K562 (cell line): ENCODE results near the gene MIDN. TPM values are rescaled to one million over a fixed set of nuclear protein-coding genes. Genes with fewer than 3 reads are reported as not detected.
A peak's percentile ranks its signal among the peaks of the same experiment; 100 is the strongest.

Experiments
- ATAC-seq: fragments of 200-7000 bp; cut with Tn5 transposase; 3 replicates; pipeline ENCODE4 v1.9.1; 2020; ENCODE audit warnings: moderate library complexity
- BruUV-seq: library from RNA; stranded (reverse); fragments of 400-500 nt; replicated peaks from 2 replicates; lab custom pipeline; 2021; lab: Mats Ljungman, UMichigan
- CTCF ChIA-PET: fragments of 300-600 bp; formaldehyde crosslinking; extraction: SDS; loops from one replicate; lab custom pipeline; 2021; ENCODE audit warnings: low intra/inter-chr PET ratio; lab: Yijun Ruan, JAX
- POLR2A ChIA-PET: fragments of 300-600, 350-650 bp; sonication (Branson Sonifier 250); formaldehyde crosslinking; extraction: SDS; loops from one replicate; lab custom pipeline; 2021; ENCODE audit warnings: antibody characterized with exemption, inconsistent platforms; lab: Yijun Ruan, JAX
- DNase-seq, 4 experiments: peaks; one replicate each; pipeline versions ENCODE4 v3.0.0 to v3.0.0-alpha.2; 2011 to 2018; ENCODE audit warnings: low spot score in 3 of 4, mixed read lengths in 3 of 4; ENCODE audit errors: extremely low read depth in 1 of 4
- FAIRE-seq: peaks from 2 replicates; lab custom pipeline; 2011; peaks lifted over from hg19 to GRCh38; lab: Jason Lieb, UNC
- H2AFZ ChIP-seq: 2 replicates; pipeline ENCODE4 v1.6.0; 2011; ENCODE audit warnings: low read depth, low read length, control low read depth, inconsistent platforms
- H3K27ac ChIP-seq: fragments of 200-600 bp; 3 replicates; pipeline ENCODE4 v1.8.0; 2011; ENCODE audit warnings: low read depth, mild to moderate bottlenecking, control low read depth, inconsistent platforms, low read length, moderate library complexity, mixed read lengths; ENCODE audit errors: extremely low read depth
- H3K27me3 ChIP-seq, 2 experiments: fragments of 300-600 bp in 1 of 2; 2 replicates in 1 of 2; 3 replicates in 1 of 2; pipeline versions ENCODE4 v1.6.0 to v1.8.0; 2011; ENCODE audit warnings: inconsistent platforms in 2 of 2, low read length in 2 of 2, mild to moderate bottlenecking in 1 of 2, mixed read lengths in 1 of 2, moderate library complexity in 1 of 2; ENCODE audit not compliant: control insufficient read depth in 2 of 2, insufficient read depth in 2 of 2
- H3K36me3 ChIP-seq: fragments of 300-600 bp; 3 replicates; pipeline ENCODE4 v1.8.0; 2011; ENCODE audit warnings: mild to moderate bottlenecking, low read length, inconsistent platforms; ENCODE audit not compliant: control insufficient read depth, insufficient read depth
- H3K4me1 ChIP-seq, 2 experiments: fragments of 200-600 bp in 1 of 2; replicated peaks in 1 of 2; 2 replicates in 1 of 2; 3 replicates in 1 of 2; pipeline versions ENCODE4 v1.5.1 to v1.8.0; 2011; ENCODE audit warnings: inconsistent platforms in 2 of 2, low read length in 2 of 2, mild to moderate bottlenecking in 1 of 2, mixed read lengths in 1 of 2, moderate library complexity in 1 of 2; ENCODE audit not compliant: control insufficient read depth in 2 of 2, insufficient read depth in 2 of 2
- H3K4me2 ChIP-seq: 2 replicates; pipeline ENCODE4 v1.6.1; 2011; ENCODE audit warnings: low read length, control low read depth, inconsistent platforms, mixed read lengths; ENCODE audit not compliant: insufficient read depth
- H3K4me3 ChIP-seq: fragments of 200-600 bp; sonication (generic), shearing (Covaris generic); 2 replicates; pipeline ENCODE4 v1.5.1; 2016; ENCODE audit warnings: control low read depth, inconsistent platforms
- H3K79me2 ChIP-seq: fragments of 200-600 bp; 3 replicates; pipeline ENCODE4 v1.8.0; 2011; ENCODE audit warnings: low read length, inconsistent platforms; ENCODE audit not compliant: control insufficient read depth, insufficient read depth
- H3K9ac ChIP-seq, 2 experiments: 2 replicates each; pipeline versions ENCODE4 v1.6.0 to v1.6.1; 2011; ENCODE audit warnings: low read depth in 2 of 2, low read length in 2 of 2, control low read depth in 1 of 2, inconsistent platforms in 1 of 2, mild to moderate bottlenecking in 1 of 2, mixed read lengths in 1 of 2; ENCODE audit not compliant: insufficient read depth in 1 of 2
- H3K9me1 ChIP-seq: one replicate; pipeline ENCODE4 v1.6.0; 2011; ENCODE audit warnings: inconsistent platforms, mild to moderate bottlenecking, low read length, moderate library complexity; ENCODE audit not compliant: control insufficient read depth, insufficient read depth
- H3K9me3 ChIP-seq: replicated peaks from 2 replicates; pipeline ENCODE4 v1.5.1; 2011; ENCODE audit warnings: low read depth, low read length, inconsistent platforms; ENCODE audit not compliant: control insufficient read depth, insufficient read depth
- H4K20me1 ChIP-seq: replicated peaks from 2 replicates; pipeline ENCODE4 v1.6.1; 2011; ENCODE audit warnings: low read length, inconsistent platforms, mixed read lengths; ENCODE audit not compliant: control insufficient read depth, insufficient read depth
- NFRKB ChIP-seq: fragments of 450-650 bp; IDR thresholded peaks from 2 replicates; pipeline ENCODE4 v1.6.1; 2016; ENCODE audit warnings: low read depth
- POLR2G ChIP-seq: fragments of 200-400 bp; formaldehyde crosslinking; IDR thresholded peaks from 2 replicates; pipeline ENCODE4 v1.6.1; 2017; ENCODE audit warnings: low read depth, mild to moderate bottlenecking, antibody characterized with exemption, low read length, moderate library complexity
- RBFOX2 ChIP-seq: fragments of 200-400 bp; formaldehyde crosslinking; IDR thresholded peaks from 2 replicates; pipeline ENCODE4 v1.6.1; 2017; ENCODE audit warnings: low read depth, mild to moderate bottlenecking, low read length, moderate library complexity
- RUNX1 ChIP-seq: sonication (generic); IDR thresholded peaks from 2 replicates; pipeline ENCODE4 v1.6.1; 2016; ENCODE audit warnings: antibody characterized with exemption, low read depth
- SP1 ChIP-seq: sonication (generic); formaldehyde crosslinking; IDR thresholded peaks from 2 replicates; pipeline ENCODE4 v1.8.1; 2022; ENCODE audit warnings: mild to moderate bottlenecking, missing genetic modification reagents
- WGBS: fragments of 100-300 bp; shearing (Covaris generic); methylation state at CpG from one replicate; pipeline ENCODE4 v1.1.6; 2016; ENCODE audit warnings: low coverage, mixed read lengths; ENCODE audit not compliant: insufficient coverage; ENCODE audit errors: missing lambda C conversion rate; 5-methylcytosine and 5-hydroxymethylcytosine counted together
- in situ Hi-C: fragments of 300-500 bp; cut with MboI; formaldehyde crosslinking; loops from 4 replicates; pipeline ENCODE4 v1.15.0; 2018; ENCODE audit warnings: inconsistent platforms, mixed read lengths
- intact Hi-C: fragments of 100-400 bp; cut with micrococcal nuclease; formaldehyde crosslinking; loops from 2 replicates; pipeline ENCODE4 v1.14.2; 2022
- polyA plus RNA-seq, 8 experiments: library from polyadenylated mRNA; depleted of rRNA in 4 of 8; stranded (reverse) in 5 of 8; unstranded in 3 of 8; fragments of >200 nt; fragmentation: Nextera tagmentation in 2 of 8; fragmentation: Illumina TruSeq in 1 of 8; extraction: Ambion mirVana in 2 of 8; extraction: Trizol in 1 of 8; gene quantifications; 2 replicates each; pipeline versions ENCODE4 v1.2.1 to v1.2.3, GENCODE V29; 2011 to 2014; ENCODE audit warnings: inconsistent platforms in 1 of 8, missing spikeins in 1 of 8
- total RNA-seq, 7 experiments: library from RNA; depleted of rRNA in 6 of 7; stranded (reverse); fragments of >200 nt in 6 of 7; fragmentation: Illumina TruSeq in 2 of 7; extraction: Trizol in 2 of 7; gene quantifications; 2 replicates each; pipeline versions ENCODE4 v1.2.1 to v1.2.3, GENCODE V29; 2011 to 2021; ENCODE audit warnings: low replicate concordance in 1 of 7
- TF ChIP-seq, protein P1 (sequence below), 3 experiments: IDR thresholded peaks in 2 of 3; conservative IDR thresholded peaks in 1 of 3; 2 replicates each; pipeline ENCODE4 v1.5.1; 2011 to 2012; ENCODE audit warnings: low read length in 3 of 3, mild to moderate bottlenecking in 3 of 3, control low read depth in 2 of 3, improper control_type of control experiment in 1 of 3, inconsistent platforms in 1 of 3, low read depth in 1 of 3, mixed read lengths in 1 of 3, moderate library complexity in 1 of 3; ENCODE audit not compliant: insufficient read depth in 2 of 3

MIDN gene
- total and polyA plus RNA-seq, 9 of the 15 experiments (the other 6 are each of a cell fraction or from before 2014, with no cell fraction given), result 0.17 to 120 (median 10.1) TPM

DNA sequence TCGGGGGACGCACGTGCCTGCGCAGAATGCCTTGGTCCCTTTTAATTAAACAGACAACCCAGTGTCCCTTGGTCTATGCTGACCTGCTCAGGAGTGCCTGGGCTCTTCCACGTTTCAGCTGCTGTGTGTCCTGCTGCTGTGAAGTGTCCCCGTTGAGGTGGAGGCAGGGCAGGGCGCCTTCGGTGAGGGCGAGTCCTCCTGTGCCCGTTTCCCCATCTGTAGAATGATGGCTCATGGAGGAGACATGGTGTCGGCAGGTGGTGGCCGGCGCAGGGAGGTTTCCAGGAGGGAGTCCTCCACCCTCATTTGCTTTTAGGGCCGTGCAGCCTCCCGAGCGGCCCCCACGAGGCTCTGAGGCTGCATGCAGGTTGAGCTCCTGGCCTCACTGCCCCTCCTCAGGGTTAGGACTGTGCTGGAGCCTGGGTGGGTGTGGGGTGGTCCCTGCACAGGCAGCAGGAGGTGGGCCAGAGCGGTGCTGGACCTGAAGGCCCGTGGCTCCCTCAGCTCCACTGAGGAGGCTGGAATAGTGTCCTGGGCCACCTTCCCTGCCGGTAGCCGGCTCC is 34.0 kb upstream of the MIDN start:
- H3K9me1 ChIP-seq, result peaks cover 22% of the 10 kb centered on the region
- no peaks in the 10 kb centered on the region for H3K27me3 ChIP-seq
- no peak overlapping the region; the same call in 2 of the 3 replicates for H3K27ac ChIP-seq
- CTCF ChIA-PET, result interaction anchor here (0.5 kb wide), 1 partner anchor 101 kb away, joined by 3 read pairs; no protein-coding TSS in a partner anchor
- intact Hi-C loops (no loop called here), in situ Hi-C loops (no loop called here)
- no peak for ATAC-seq
- BruUV-seq, result no TSS peak
- peaks cover 69% of the 10 kb centered on the region for H4K20me1 ChIP-seq
- no peak for DNase-seq
- peaks cover 75% of the 10 kb centered on the region; the same call in 2 of the 3 replicates for H3K36me3 ChIP-seq
- TF ChIP-seq, protein P1, sequence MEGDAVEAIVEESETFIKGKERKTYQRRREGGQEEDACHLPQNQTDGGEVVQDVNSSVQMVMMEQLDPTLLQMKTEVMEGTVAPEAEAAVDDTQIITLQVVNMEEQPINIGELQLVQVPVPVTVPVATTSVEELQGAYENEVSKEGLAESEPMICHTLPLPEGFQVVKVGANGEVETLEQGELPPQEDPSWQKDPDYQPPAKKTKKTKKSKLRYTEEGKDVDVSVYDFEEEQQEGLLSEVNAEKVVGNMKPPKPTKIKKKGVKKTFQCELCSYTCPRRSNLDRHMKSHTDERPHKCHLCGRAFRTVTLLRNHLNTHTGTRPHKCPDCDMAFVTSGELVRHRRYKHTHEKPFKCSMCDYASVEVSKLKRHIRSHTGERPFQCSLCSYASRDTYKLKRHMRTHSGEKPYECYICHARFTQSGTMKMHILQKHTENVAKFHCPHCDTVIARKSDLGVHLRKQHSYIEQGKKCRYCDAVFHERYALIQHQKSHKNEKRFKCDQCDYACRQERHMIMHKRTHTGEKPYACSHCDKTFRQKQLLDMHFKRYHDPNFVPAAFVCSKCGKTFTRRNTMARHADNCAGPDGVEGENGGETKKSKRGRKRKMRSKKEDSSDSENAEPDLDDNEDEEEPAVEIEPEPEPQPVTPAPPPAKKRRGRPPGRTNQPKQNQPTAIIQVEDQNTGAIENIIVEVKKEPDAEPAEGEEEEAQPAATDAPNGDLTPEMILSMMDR (IDR thresholded peaks at IDR 0.05 in 2 of 3, conservative IDR thresholded peaks at IDR 0.05 in 1 of 3; ENCODE audit: insufficient read depth in 2 of 3, low read depth in 1 of 3, low read length in 3 of 3), result 0 out of 6 replicates have a peak, but pooled peaks of 1 of the 3 experiments have one; percentile 7
- no peak for TF ChIP-seq NFRKB
- 0 out of 2 replicates have a peak, but pooled peaks have one; percentile 24 for TF ChIP-seq RBFOX2
- TF ChIP-seq RUNX1, result no peak
- no peak for TF ChIP-seq SP1 (CRISPR knock-in tag)
- peak; percentile 64 for TF ChIP-seq POLR2G
- TF ChIP-seq, all 486 proteins: peak for 3
- H2AFZ ChIP-seq, result no peak overlapping the region
- WGBS, result 90% methylated on average over 18 of the region's 21 CpGs
- no peak overlapping the region for H3K4me3 ChIP-seq
- no peaks in the 10 kb centered on the region for H3K9me3 ChIP-seq
- H3K4me2 ChIP-seq, result no peak overlapping the region
- H3K9ac ChIP-seq, result peak overlapping the region in 1 of 2 experiments; percentile 11; a peak in 2 of 4 replicates
- peaks cover 22 to 79% of the 10 kb centered on the region in 2 experiments for H3K4me1 ChIP-seq
- peaks cover 95% of the 10 kb centered on the region for H3K79me2 ChIP-seq
- POLR2A ChIA-PET, result interaction anchor here (0.5 to 1.2 kb wide), 6 partner anchors 11 to 227 kb away, joined by 3 to 5 read pairs (median 4); partner anchors contain the start of gene GPX4
- no peak for FAIRE-seq
